H9 (cell line): Measurements from ENCODE around the gene PCNX2. TPM values are rescaled to one million over a fixed set of nuclear protein-coding genes. Genes with fewer than 3 reads are reported as not detected.

Experiments used
- DNase-seq: peaks from one replicate; pipeline ENCODE4 v3.0.0-alpha.2; 2017
- H2AFZ ChIP-seq: one replicate; pipeline ENCODE4 v1.6.1; 2013; ENCODE audit warnings: mild to moderate bottlenecking, low read length, control low read depth, moderate library complexity
- H2AK5ac ChIP-seq: 2 replicates; pipeline ENCODE4 v1.6.1; 2013; ENCODE audit warnings: low read length, control low read depth, mixed read lengths; ENCODE audit not compliant: insufficient read length
- H2BK120ac ChIP-seq: one replicate; pipeline ENCODE4 v1.6.1; 2013; ENCODE audit warnings: low read depth, mild to moderate bottlenecking, low read length, control low read depth, inconsistent platforms; ENCODE audit not compliant: poor library complexity, severe bottlenecking
- H2BK12ac ChIP-seq: 2 replicates; pipeline ENCODE4 v1.6.1; 2013; ENCODE audit warnings: low read length, control low read depth, mixed read lengths, low read depth; ENCODE audit not compliant: insufficient read length
- H2BK15ac ChIP-seq: 2 replicates; pipeline ENCODE4 v1.6.1; 2013; ENCODE audit warnings: low read depth, low read length, control low read depth
- H2BK20ac ChIP-seq: one replicate; pipeline ENCODE4 v1.6.1; 2013; ENCODE audit warnings: low read depth, mild to moderate bottlenecking, low read length, control low read depth, inconsistent platforms; ENCODE audit not compliant: poor library complexity, severe bottlenecking
- H2BK5ac ChIP-seq: 2 replicates; pipeline ENCODE4 v1.6.1; 2013; ENCODE audit warnings: low read length, control low read depth, mixed read lengths; ENCODE audit not compliant: insufficient read length
- H3K14ac ChIP-seq: 2 replicates; pipeline ENCODE4 v1.6.1; 2013; ENCODE audit warnings: low read length, control low read depth; ENCODE audit not compliant: insufficient read depth
- H3K18ac ChIP-seq: 2 replicates; pipeline ENCODE4 v1.6.1; 2013; ENCODE audit warnings: low read depth, mild to moderate bottlenecking, mixed read lengths, low read length, control low read depth; ENCODE audit not compliant: insufficient read length
- H3K23ac ChIP-seq: 2 replicates; pipeline ENCODE4 v1.6.1; 2013; ENCODE audit warnings: low read length, control low read depth, mixed read lengths, low read depth; ENCODE audit not compliant: insufficient read length
- H3K23me2 ChIP-seq: 2 replicates; pipeline ENCODE4 v1.6.1; 2013; ENCODE audit warnings: low read depth, mild to moderate bottlenecking, mixed read lengths, low read length, control low read depth; ENCODE audit not compliant: insufficient read length, poor library complexity, severe bottlenecking
- H3K27ac ChIP-seq: 2 replicates; pipeline ENCODE4 v1.5.1; 2013; ENCODE audit warnings: low read length, control low read depth, mixed read lengths, low read depth; ENCODE audit not compliant: insufficient read length
- H3K27me3 ChIP-seq: 2 replicates; pipeline ENCODE4 v1.6.1; 2013; ENCODE audit warnings: low read length, control low read depth, inconsistent platforms; ENCODE audit not compliant: insufficient read depth
- H3K4ac ChIP-seq: 2 replicates; pipeline ENCODE4 v1.6.1; 2013; ENCODE audit warnings: low read depth, mild to moderate bottlenecking, control low read depth, inconsistent platforms, low read length, moderate library complexity
- H3K4me1 ChIP-seq: 2 replicates; pipeline ENCODE4 v1.6.1; 2013; ENCODE audit warnings: low read length, control low read depth, inconsistent platforms; ENCODE audit not compliant: insufficient read depth
- H3K4me2 ChIP-seq: 2 replicates; pipeline ENCODE4 v1.6.1; 2013; ENCODE audit warnings: low read length, control low read depth, mixed read lengths; ENCODE audit not compliant: insufficient read length, insufficient read depth
- H3K56ac ChIP-seq: 2 replicates; pipeline ENCODE4 v1.6.1; 2013; ENCODE audit warnings: low read depth, mild to moderate bottlenecking, mixed read lengths, low read length, control low read depth; ENCODE audit not compliant: insufficient read length
- H3K79me1 ChIP-seq: 2 replicates; pipeline ENCODE4 v1.6.1; 2013; ENCODE audit warnings: low read depth, mild to moderate bottlenecking, moderate library complexity, low read length, control low read depth, inconsistent platforms; ENCODE audit not compliant: insufficient read depth, poor library complexity, severe bottlenecking
- H3K79me2 ChIP-seq: 2 replicates; pipeline ENCODE4 v1.6.1; 2013; ENCODE audit warnings: low read length, control low read depth, inconsistent platforms; ENCODE audit not compliant: insufficient read depth
- H3K9ac ChIP-seq: 2 replicates; pipeline ENCODE4 v1.6.1; 2013; ENCODE audit warnings: low read length, control low read depth, mixed read lengths; ENCODE audit not compliant: insufficient read length; ENCODE audit errors: extremely low read depth
- H3K9me3 ChIP-seq: one replicate; pipeline ENCODE4 v1.6.1; 2013; ENCODE audit warnings: low read depth, low read length, inconsistent platforms; ENCODE audit not compliant: control insufficient read depth
- H3T11ph ChIP-seq: one replicate; pipeline ENCODE4 v1.6.1; 2013; ENCODE audit warnings: mild to moderate bottlenecking, low read length, control low read depth, inconsistent platforms
- H4K20me1 ChIP-seq: one replicate; pipeline ENCODE4 v1.6.1; 2013; ENCODE audit not compliant: control insufficient read depth, insufficient read length, insufficient read depth
- H4K5ac ChIP-seq: 2 replicates; pipeline ENCODE4 v1.6.1; 2013; ENCODE audit warnings: low read depth, mild to moderate bottlenecking, mixed read lengths, low read length, control low read depth; ENCODE audit not compliant: insufficient read length
- H4K8ac ChIP-seq: replicated peaks from 2 replicates; pipeline ENCODE4 v1.6.1; 2013; ENCODE audit warnings: low read length, control low read depth, mixed read lengths, low read depth; ENCODE audit not compliant: insufficient read length
- H4K91ac ChIP-seq: 2 replicates; pipeline ENCODE4 v1.6.1; 2013; ENCODE audit warnings: low read depth, mild to moderate bottlenecking, moderate library complexity, mixed read lengths, low read length, control low read depth; ENCODE audit not compliant: insufficient read length
- H3K27ac Mint-ChIP-seq, 3 experiments: 2 replicates in 2 of 3; 3 replicates in 1 of 3; pipeline ENCODE4 v1.8.0; 2020 to 2021; ENCODE audit warnings: mixed read lengths in 3 of 3, mild to moderate bottlenecking in 1 of 3, moderate library complexity in 1 of 3
- H3K27me3 Mint-ChIP-seq: 2 replicates; pipeline ENCODE4 v1.8.0; 2021; ENCODE audit warnings: low read depth, mild to moderate bottlenecking, moderate library complexity, mixed read lengths
- H3K36me3 Mint-ChIP-seq, 3 experiments: 2 replicates in 2 of 3; 3 replicates in 1 of 3; pipeline ENCODE4 v1.8.0; 2020 to 2021; ENCODE audit warnings: low read depth in 3 of 3, mixed read lengths in 3 of 3; ENCODE audit not compliant: insufficient read depth in 1 of 3
- H3K4me1 Mint-ChIP-seq, 2 experiments: 2 replicates each; pipeline ENCODE4 v1.8.0; 2020; ENCODE audit warnings: mixed read lengths in 2 of 2
- H3K4me3 Mint-ChIP-seq, 2 experiments: 2 replicates in 1 of 2; 3 replicates in 1 of 2; pipeline ENCODE4 v1.8.0; 2020 to 2021; ENCODE audit warnings: mild to moderate bottlenecking in 2 of 2, mixed read lengths in 2 of 2, moderate library complexity in 1 of 2
- H3K9me3 Mint-ChIP-seq, 2 experiments: 2 replicates in 1 of 2; 3 replicates in 1 of 2; pipeline ENCODE4 v1.8.0; 2020; ENCODE audit warnings: mild to moderate bottlenecking in 2 of 2, mixed read lengths in 2 of 2, moderate library complexity in 1 of 2
- WGBS: extraction: QIAGEN DNeasy Blood & Tissue Kit; methylation state at CpG from one replicate; pipeline ENCODE4 v1.1.7; 2013; ENCODE audit warnings: missing lambda C conversion rate, low lambda C conversion rate, mixed read lengths; ENCODE audit not compliant: insufficient read length; ENCODE audit errors: extremely low coverage; 5-methylcytosine and 5-hydroxymethylcytosine counted together
- total RNA-seq: library from RNA; stranded (reverse); gene quantifications from 2 replicates; pipeline ENCODE4 v1.2.1, GENCODE V29; 2021
- TF ChIP-seq, protein P1 (sequence below): fragments of 200-600 bp; sonication (generic); conservative IDR thresholded peaks from 3 replicates; pipeline ENCODE4 v1.8.0; 2021; ENCODE audit warnings: antibody characterized with exemption, mild to moderate bottlenecking

The PCNX2 gene
- total RNA-seq, 1 experiment from 2014 or later: 45.1 TPM

DNA sequence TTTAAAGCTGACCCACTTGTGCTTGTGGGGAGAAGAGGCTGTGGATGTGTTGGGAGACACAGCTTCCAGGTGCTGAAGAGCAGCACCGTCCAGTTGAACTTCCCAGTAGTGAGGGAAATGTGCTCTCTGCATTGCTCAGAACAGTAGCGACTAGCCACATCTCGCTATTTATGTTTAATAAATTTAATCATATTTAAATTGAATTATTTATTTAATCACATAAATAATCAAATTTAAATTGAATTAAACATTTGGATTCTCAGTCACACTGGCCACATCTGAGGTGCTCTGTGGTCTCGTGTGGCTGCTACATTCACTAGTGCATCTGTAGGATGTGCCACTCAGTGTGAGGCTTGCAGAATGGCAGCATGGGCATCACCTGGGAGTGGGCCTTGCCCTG lies 325.0 kb downstream of the PCNX2 start:
- H2BK12ac ChIP-seq: no peak overlapping the region
- H3K4ac ChIP-seq: no peak overlapping the region
- no peak overlapping the region for H2BK5ac ChIP-seq
- WGBS: no CpG with 5 or more reads among the region's 4 CpGs
- H3K9me3 ChIP-seq: no peaks in the 10 kb centered on the region
- H3K79me1 ChIP-seq: peaks cover 4% of the 10 kb centered on the region
- no peak overlapping the region for H4K91ac ChIP-seq
- Mint-ChIP-seq H3K4me1 (no peaks in the 10 kb centered on the region; a peak in 1 of 4 replicates), H3K27ac (no peak overlapping the region; a peak in 1 of 7 replicates), H3K36me3 (peaks cover 48 to 77% (median 74%) of the 10 kb centered on the region in 3 experiments), H3K27me3 (no peaks in the 10 kb centered on the region), H3K9me3 (peaks cover 4 to 12% of the 10 kb centered on the region in 2 experiments; a peak in 3 of 5 replicates), H3K4me3 (no peak overlapping the region)
- TF ChIP-seq, protein P1, sequence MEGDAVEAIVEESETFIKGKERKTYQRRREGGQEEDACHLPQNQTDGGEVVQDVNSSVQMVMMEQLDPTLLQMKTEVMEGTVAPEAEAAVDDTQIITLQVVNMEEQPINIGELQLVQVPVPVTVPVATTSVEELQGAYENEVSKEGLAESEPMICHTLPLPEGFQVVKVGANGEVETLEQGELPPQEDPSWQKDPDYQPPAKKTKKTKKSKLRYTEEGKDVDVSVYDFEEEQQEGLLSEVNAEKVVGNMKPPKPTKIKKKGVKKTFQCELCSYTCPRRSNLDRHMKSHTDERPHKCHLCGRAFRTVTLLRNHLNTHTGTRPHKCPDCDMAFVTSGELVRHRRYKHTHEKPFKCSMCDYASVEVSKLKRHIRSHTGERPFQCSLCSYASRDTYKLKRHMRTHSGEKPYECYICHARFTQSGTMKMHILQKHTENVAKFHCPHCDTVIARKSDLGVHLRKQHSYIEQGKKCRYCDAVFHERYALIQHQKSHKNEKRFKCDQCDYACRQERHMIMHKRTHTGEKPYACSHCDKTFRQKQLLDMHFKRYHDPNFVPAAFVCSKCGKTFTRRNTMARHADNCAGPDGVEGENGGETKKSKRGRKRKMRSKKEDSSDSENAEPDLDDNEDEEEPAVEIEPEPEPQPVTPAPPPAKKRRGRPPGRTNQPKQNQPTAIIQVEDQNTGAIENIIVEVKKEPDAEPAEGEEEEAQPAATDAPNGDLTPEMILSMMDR: no peak
- no peak overlapping the region for H2BK15ac ChIP-seq
- H3K4me2 ChIP-seq: no peak overlapping the region
- DNase-seq: no peak
- no peak overlapping the region for H4K5ac ChIP-seq
- no peak overlapping the region for H3K27ac ChIP-seq
- H3K56ac ChIP-seq: no peak overlapping the region
- no peak overlapping the region for H4K8ac ChIP-seq
- H3K79me2 ChIP-seq: no peaks in the 10 kb centered on the region
- H3K23me2 ChIP-seq: no peaks in the 10 kb centered on the region
- no peak overlapping the region for H3T11ph ChIP-seq
- no peak overlapping the region for H2BK120ac ChIP-seq
- no peak overlapping the region for H2AK5ac ChIP-seq
- H3K4me1 ChIP-seq: no peaks in the 10 kb centered on the region
- H3K9ac ChIP-seq: no peak overlapping the region
- no peak overlapping the region for H2BK20ac ChIP-seq
- no peaks in the 10 kb centered on the region for H4K20me1 ChIP-seq
- no peak overlapping the region for H3K18ac ChIP-seq
- no peak overlapping the region for H3K23ac ChIP-seq
- no peak overlapping the region for H3K14ac ChIP-seq
- H2AFZ ChIP-seq: no peak overlapping the region
- H3K27me3 ChIP-seq: no peaks in the 10 kb centered on the region
